Endodermal cell (in vitro differentiated cells): ENCODE measurements around the gene SLC12A3. TPM values are rescaled to one million over a fixed set of nuclear protein-coding genes. Genes with fewer than 3 reads are reported as not detected.

Source experiments
- DNase-seq: peaks from one replicate; pipeline ENCODE4 v3.0.0-alpha.2; 2017
- H3K27ac ChIP-seq: 2 replicates; pipeline ENCODE4 v1.5.1; 2013; ENCODE audit warnings: mild to moderate bottlenecking, low read depth, low read length, moderate library complexity
- H3K27me3 ChIP-seq: 2 replicates; pipeline ENCODE4 v1.6.1; 2013; ENCODE audit warnings: mild to moderate bottlenecking, low read length, moderate library complexity; ENCODE audit not compliant: insufficient read depth, control insufficient read depth, poor library complexity, severe bottlenecking
- H3K36me3 ChIP-seq: 2 replicates; pipeline ENCODE4 v1.7.0; 2013; ENCODE audit warnings: mild to moderate bottlenecking, low read length, moderate library complexity; ENCODE audit not compliant: control insufficient read depth, insufficient read depth
- H3K4me1 ChIP-seq: one replicate; pipeline ENCODE4 v1.7.0; 2013; ENCODE audit warnings: low read length; ENCODE audit not compliant: control insufficient read depth, insufficient read depth
- H3K4me3 ChIP-seq: 2 replicates; pipeline ENCODE4 v1.5.1; 2013; ENCODE audit warnings: mild to moderate bottlenecking, low read length, moderate library complexity
- H3K9ac ChIP-seq: 2 replicates; pipeline ENCODE4 v1.6.1; 2013; ENCODE audit warnings: mild to moderate bottlenecking, low read length, moderate library complexity; ENCODE audit not compliant: poor library complexity, severe bottlenecking; ENCODE audit errors: extremely low read depth
- H3K9me3 ChIP-seq: 2 replicates; pipeline ENCODE4 v1.6.1; 2013; ENCODE audit warnings: mild to moderate bottlenecking, low read length, moderate library complexity; ENCODE audit not compliant: control insufficient read depth
- H3K27ac Mint-ChIP-seq: 2 replicates; pipeline ENCODE4 v1.8.0; 2020; ENCODE audit warnings: mixed read lengths
- H3K27me3 Mint-ChIP-seq: 2 replicates; pipeline ENCODE4 v1.8.0; 2021; ENCODE audit warnings: mild to moderate bottlenecking, mixed read lengths; ENCODE audit not compliant: insufficient read depth
- H3K36me3 Mint-ChIP-seq: 2 replicates; pipeline ENCODE4 v1.8.0; 2020; ENCODE audit warnings: low read depth, mixed read lengths
- H3K4me1 Mint-ChIP-seq: 2 replicates; pipeline ENCODE4 v1.8.0; 2020; ENCODE audit warnings: mixed read lengths
- H3K4me3 Mint-ChIP-seq: 2 replicates; pipeline ENCODE4 v1.8.0; 2020; ENCODE audit warnings: mild to moderate bottlenecking, moderate library complexity, mixed read lengths
- H3K9me3 Mint-ChIP-seq: 2 replicates; pipeline ENCODE4 v1.8.0; 2020; ENCODE audit warnings: mild to moderate bottlenecking, mixed read lengths
- CTCF ChIP-seq: fragments of 200-600 bp; sonication (generic); conservative IDR thresholded peaks from 2 replicates; pipeline ENCODE4 v1.5.0; 2021; ENCODE audit warnings: antibody characterized with exemption, mild to moderate bottlenecking
- WGBS, 2 experiments: methylation state at CpG; one replicate each; pipeline versions ENCODE4 v1.1.5 to v1.1.7; 2013; ENCODE audit warnings: missing lambda C conversion rate in 2 of 2, mixed read lengths in 1 of 2; ENCODE audit not compliant: insufficient coverage in 1 of 2, insufficient read length in 1 of 2; 5-methylcytosine and 5-hydroxymethylcytosine counted together
- microRNA-seq: library from miRNA; unstranded; fragments of <30 nt; microRNA quantifications from one replicate; pipeline ENCODE4 v1.2.0, GENCODE V29; 2020; ENCODE audit warnings: borderline microRNAs expressed
- total RNA-seq, 2 donors: library from RNA; stranded (reverse); fragmentation: NEBNext Ultra II Directional in 1 of 2; extraction: Animal tissue kit (Norgen Biotek cat#: 25700) in 1 of 2; gene quantifications; 2 replicates in 1 of 2; 3 replicates in 1 of 2; pipeline ENCODE4 v1.2.1, GENCODE V29; 2021

SLC12A3 gene
- total RNA-seq, 2 donors from 2014 or later = not detected

GRCh38 chr16:56961851-56962281, 96.9 kb downstream of the SLC12A3 start, which contains the start of gene CETP:
Gene CETP (plus strand): TSS chr16:56961950. CDS start chr16:56961980, 30 bp downstream.
- WGBS, 2 experiments = 93 to 94% methylated on average over 8 to 12 of the region's 12 CpGs
- H3K27me3 Mint-ChIP-seq = no peaks in the 10 kb centered on the region

GRCh38 chr16:56964243-56965148, 99.5 kb downstream of the SLC12A3 start:
- no peaks in the 10 kb centered on the region for H3K9me3 Mint-ChIP-seq
- H3K9me3 ChIP-seq = no peaks in the 10 kb centered on the region
- no peak overlapping the region for H3K4me3 Mint-ChIP-seq
- peak; percentile 99 for DNase-seq
- H3K27ac ChIP-seq = no peak overlapping the region
- H3K27me3 ChIP-seq = no peaks in the 10 kb centered on the region
- no peaks in the 10 kb centered on the region for H3K36me3 ChIP-seq
- no peak overlapping the region for H3K4me3 ChIP-seq
- no peaks in the 10 kb centered on the region for H3K27me3 Mint-ChIP-seq
- no peaks in the 10 kb centered on the region for H3K36me3 Mint-ChIP-seq
- no peak overlapping the region for H3K9ac ChIP-seq
- no peaks in the 10 kb centered on the region for H3K4me1 ChIP-seq
- H3K4me1 Mint-ChIP-seq = peaks cover 4% of the 10 kb centered on the region
- WGBS, 2 experiments = 46 to 48% methylated on average over 17 to 30 of the region's 30 CpGs
- peak; percentile 100 for TF ChIP-seq CTCF
- H3K27ac Mint-ChIP-seq = peak overlapping the region; percentile 55

More at GRCh38 chr16:56961851-56962281, 96.9 kb downstream of the SLC12A3 start, which contains the start of gene CETP:
- Mint-ChIP-seq H3K27ac (no peak within 1 kb of the TSS), H3K4me3 (no peak within 1 kb of the TSS), H3K9me3 (no peaks in the 10 kb centered on the region), H3K4me1 (peaks cover 4% of the 10 kb centered on the region), H3K36me3 (no peaks in the 10 kb centered on the region)
- TF ChIP-seq CTCF = no peak
- no peak within 1 kb of the TSS for H3K27ac ChIP-seq
- no peak within 1 kb of the TSS for H3K9ac ChIP-seq
- H3K4me3 ChIP-seq = no peak within 1 kb of the TSS
- H3K4me1 ChIP-seq = no peaks in the 10 kb centered on the region
- no peaks in the 10 kb centered on the region for H3K27me3 ChIP-seq
- DNase-seq = no peak
- no peaks in the 10 kb centered on the region for H3K36me3 ChIP-seq
- H3K9me3 ChIP-seq = no peaks in the 10 kb centered on the region

Small RNA genes lying within 50 kb of the gene (microRNA-seq; reads per million reads assigned to microRNA genes)
- gene MIR138-2 (7.9 reads per million, percentile 42 among the genes with 10 or more reads in this experiment), gene MIR6863 (not detected)

Other genes starting within 250 kb of the SLC12A3 start
- 1 to 10 TPM in 1 of 2 donors, not detected in 1; 5.5 TPM for gene MT1E, start 239.4 kb upstream of the SLC12A3 start, total RNA-seq
- not detected for gene MT1M, start 232.5 kb upstream of the SLC12A3 start, total RNA-seq
- gene MT1A, start 226.5 kb upstream of the SLC12A3 start, total RNA-seq = not detected
- gene MT1B, start 213.3 kb upstream of the SLC12A3 start, total RNA-seq = not detected
- 1 to 10 TPM in 1 of 2 donors, not detected in 1; 3.4 TPM for gene MT1F, start 207.2 kb upstream of the SLC12A3 start, total RNA-seq
- gene MT1G, start 197.1 kb upstream of the SLC12A3 start, total RNA-seq = 1 to 10 TPM in 1 of 2 donors, not detected in 1; 7.8 TPM
- gene MT1H, start 195.4 kb upstream of the SLC12A3 start, total RNA-seq = 1 to 10 TPM in 1 of 2 donors, not detected in 1; 1.6 TPM
- 1 to 10 TPM; 1.5 to 8.8 TPM for gene MT1X, start 182.7 kb upstream of the SLC12A3 start, total RNA-seq
- gene NUP93, start 135.1 kb upstream of the SLC12A3 start, total RNA-seq = 100 to 1,000 TPM; 146 to 149 TPM
- gene HERPUD1, start 66.9 kb downstream of the SLC12A3 start, total RNA-seq = 10 to 100 TPM; 21.5 to 40.6 TPM
- not detected for gene CETP, start 96.7 kb downstream of the SLC12A3 start, total RNA-seq
- under 1 TPM; 0.64 to 0.97 TPM for gene NLRC5, start 124.3 kb downstream of the SLC12A3 start, total RNA-seq
- gene CPNE2, start 227.4 kb downstream of the SLC12A3 start, total RNA-seq = 10 to 100 TPM; 12.3 to 16.6 TPM